Activated T-helper 1 cell treated with Interleukin-2 at 50 U/mL for 16 hours (primary cell): ENCODE data around the gene MAGED1.
A peak's percentile ranks its signal among the peaks of the same experiment; 100 is the strongest.

Experiments used
- DNase-seq: peaks from one replicate; pipeline ENCODE4 v3.0.0-alpha.2; 2020; ENCODE audit warnings: low read depth

The MAGED1 gene, protein sequence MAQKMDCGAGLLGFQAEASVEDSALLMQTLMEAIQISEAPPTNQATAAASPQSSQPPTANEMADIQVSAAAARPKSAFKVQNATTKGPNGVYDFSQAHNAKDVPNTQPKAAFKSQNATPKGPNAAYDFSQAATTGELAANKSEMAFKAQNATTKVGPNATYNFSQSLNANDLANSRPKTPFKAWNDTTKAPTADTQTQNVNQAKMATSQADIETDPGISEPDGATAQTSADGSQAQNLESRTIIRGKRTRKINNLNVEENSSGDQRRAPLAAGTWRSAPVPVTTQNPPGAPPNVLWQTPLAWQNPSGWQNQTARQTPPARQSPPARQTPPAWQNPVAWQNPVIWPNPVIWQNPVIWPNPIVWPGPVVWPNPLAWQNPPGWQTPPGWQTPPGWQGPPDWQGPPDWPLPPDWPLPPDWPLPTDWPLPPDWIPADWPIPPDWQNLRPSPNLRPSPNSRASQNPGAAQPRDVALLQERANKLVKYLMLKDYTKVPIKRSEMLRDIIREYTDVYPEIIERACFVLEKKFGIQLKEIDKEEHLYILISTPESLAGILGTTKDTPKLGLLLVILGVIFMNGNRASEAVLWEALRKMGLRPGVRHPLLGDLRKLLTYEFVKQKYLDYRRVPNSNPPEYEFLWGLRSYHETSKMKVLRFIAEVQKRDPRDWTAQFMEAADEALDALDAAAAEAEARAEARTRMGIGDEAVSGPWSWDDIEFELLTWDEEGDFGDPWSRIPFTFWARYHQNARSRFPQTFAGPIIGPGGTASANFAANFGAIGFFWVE

DNA sequence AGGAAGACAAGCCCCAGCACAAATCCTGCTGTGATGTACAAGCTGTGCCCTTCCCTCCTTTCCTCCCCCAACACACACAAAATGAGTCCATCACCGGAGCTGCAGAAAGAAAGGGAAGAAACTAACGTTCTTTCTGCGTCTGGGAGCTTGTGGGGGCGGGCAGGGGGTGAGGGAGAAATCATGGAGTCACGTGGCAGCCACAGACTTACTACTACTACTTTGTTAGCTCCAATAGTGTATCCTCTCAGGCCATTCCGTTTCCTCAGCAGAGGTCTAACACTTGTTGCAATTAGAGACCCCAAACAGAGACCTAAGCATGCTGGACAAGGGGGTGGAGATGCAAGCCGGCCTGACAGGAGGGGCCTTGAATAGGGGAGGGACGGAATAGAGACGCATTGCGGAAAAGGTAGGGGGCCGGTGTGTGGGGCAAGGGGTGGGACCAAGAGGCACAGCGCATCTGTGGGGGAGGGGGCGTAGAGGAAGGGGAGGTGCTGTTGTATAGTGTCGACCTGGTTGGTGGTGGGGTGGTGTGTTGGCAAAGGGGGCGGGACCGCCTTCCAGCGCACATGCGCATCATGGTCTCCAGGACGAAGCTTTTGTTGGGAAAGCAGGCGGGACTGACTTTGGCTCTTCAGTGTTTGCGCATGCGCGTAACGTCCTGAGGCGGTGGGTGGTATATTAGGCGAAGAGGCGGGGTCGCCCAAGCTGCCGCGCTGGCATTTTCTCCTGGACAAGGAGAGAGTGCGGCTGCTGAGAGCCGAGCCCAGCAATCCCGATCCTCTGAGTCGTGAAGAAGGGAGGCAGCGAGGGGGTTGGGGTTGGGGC is at the start of gene MAGED1:
TSS of gene MAGED1 (plus strand) at position 703 of the 825 bp plus-strand sequence. CDS start 682 bp downstream, outside the sequence.
- DNase-seq, result peak; percentile 46

DNA sequence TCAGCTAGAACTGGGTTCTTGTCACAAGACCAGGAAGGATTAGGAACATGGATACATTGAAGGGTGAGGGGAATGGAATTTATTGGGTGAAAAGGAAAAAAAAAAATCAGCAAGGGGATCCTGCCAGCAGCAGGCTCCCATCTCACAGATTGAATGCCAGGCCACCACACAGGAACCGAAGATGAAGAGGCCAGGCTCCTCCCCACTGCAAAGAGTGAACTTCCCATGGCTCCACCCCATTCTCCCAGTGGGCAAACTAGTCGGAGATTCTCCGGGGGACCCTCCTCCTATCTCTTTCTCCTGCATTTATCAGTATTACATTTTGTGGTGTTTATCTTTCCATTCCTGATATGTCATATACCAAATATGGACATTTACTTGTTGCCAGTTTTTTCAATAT is 46.0 kb upstream of the MAGED1 start:
- DNase-seq, result no peak

DNA sequence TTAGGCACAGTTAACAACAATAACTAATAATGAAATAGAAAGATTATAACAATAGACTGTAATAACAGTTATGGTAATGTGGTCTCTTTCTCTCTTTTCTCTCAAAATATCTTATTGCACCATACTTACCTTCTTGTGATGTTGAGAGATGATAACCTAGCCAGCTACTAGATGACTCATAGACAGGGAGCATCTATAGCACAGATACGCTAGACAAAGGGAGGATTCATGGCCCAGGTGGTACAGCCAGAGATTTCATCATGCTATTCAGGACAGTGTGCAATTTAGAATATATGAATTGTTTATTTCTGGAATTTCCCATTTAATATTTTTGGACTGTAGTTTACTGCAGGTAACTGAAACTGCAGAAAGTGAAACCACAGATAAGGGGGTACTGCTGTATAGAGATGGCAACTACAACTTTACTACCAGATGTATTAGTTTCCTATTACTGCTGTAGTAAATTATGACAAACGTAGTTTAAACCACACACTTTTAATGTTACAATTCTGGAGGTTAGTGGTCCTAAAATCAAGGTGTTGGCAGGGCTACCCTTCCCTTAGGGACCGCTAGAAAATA is 41.8 kb upstream of the MAGED1 start:
- DNase-seq, result no peak

DNA sequence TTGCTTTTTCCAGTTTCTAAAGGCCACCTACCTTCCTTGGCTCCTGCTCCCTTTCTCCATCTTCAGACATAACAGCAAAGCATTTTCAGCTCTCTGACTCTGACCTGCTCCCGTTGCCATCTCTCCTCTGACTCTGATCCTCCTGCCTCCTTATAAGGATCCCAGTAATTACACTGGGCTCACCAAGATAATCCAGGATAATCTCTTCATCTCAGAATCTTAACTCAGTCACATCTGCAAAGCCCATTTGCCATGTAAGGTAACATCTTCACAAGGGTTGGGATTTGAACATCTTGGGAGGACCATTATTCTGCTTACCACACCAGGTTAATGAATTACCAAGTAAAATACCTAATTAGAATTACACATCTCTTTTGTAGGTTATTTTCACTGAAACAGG is 41.3 kb upstream of the MAGED1 start:
- DNase-seq, result no peak

DNA sequence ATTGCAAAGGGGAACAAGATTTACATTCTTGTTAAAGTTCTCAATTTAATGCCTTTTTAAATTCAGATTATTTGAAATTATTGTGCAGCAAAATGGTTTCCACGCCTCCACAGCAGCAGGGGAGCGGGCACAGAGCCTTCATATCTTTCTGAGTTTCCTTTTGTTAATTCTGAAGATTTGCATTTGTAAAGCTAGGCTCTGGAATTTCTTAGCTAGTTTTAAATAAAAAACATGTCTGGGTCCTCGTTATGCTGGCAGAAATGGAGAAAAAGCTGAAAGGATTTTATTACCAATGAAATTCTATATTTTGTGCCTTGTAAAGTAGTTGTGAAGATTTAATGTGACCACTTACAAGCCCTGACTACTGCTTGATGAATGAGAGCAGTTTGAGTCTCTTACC is 40.8 kb upstream of the MAGED1 start:
- no peak for DNase-seq

DNA sequence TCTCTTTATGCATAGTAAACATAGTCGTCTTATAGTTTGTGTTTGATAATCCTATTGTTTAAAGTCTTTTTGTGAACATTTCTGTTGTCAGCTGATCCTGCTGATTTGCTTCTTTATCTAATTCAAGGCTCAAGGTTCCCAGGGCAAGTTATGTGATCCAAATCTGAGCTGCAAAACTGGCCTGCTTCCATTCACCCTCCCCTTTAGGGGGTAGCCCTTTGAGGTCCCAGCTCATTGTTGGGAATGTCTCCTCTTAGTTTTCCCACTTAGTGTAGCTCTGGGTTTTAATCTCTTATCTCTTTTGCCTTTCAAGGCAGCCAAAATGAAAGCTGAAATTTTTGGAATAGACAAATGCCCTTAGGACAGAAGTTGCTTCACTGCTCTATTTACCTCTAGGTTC is 40.2 kb upstream of the MAGED1 start:
- no peak for DNase-seq

DNA sequence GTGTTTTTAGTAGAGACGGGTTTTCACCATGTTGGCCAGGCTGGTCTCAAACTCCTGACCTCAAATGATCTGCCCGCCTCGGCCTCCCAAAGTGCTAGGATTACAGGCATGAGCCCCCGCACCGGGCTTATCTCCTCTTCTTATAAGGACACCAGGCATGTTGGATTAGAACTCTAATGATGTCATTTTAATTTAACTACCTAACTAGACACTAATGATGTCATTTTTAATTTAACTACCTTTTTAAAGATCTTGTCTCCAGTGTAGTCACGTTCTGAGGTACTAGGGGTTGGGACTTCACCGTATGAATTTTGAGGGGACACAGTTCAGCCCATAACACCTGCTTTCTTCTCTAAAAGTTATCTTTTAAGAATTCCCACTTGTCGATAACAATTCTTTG is 37.7 kb upstream of the MAGED1 start:
- no peak for DNase-seq

DNA sequence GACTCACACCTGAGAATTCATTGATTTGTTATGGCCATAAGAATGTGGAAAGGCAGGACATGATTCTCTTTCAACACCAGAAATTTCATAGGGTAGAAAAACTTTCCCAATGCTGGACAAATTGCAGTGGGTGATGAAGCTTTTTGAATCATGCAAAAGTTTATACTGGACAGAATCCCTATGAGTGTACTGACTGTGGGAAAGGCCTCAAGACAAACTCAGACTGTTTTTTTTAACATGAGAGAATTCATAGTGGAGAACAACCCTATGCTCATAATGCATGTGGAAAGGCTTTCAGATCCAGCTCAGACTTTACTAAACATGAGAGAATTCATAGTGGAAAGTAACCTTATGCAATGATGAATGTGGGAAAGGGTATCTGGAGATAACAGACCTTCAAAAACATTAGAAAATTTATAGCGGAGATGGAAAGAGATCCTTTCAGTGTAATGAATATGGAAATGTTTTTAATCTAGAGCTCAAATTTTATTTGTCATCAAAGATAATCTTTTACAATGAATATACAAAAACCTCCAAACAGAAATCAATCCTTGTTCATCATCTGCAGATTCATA is 36.2 kb upstream of the MAGED1 start:
- DNase-seq, result no peak

DNA sequence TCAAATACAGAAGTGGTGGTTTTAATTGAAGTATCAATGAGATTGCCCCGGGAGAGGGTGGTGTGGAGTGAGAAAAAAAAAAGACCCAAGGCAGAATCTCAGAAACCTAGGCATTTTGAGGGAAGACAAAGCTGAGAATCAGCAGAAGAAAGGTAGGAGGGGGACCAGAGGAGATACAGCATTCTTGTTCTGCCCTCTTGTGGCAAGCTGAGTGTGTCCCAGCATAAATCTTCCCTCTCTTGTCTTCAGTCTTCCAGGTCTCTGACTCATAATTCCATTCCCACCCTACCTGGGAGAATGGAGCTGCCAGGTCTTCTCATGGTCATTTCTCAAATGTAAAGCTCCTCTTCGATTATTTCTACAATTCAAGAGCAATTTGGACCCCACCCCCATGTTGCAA is 32.7 kb upstream of the MAGED1 start:
- no peak for DNase-seq

DNA sequence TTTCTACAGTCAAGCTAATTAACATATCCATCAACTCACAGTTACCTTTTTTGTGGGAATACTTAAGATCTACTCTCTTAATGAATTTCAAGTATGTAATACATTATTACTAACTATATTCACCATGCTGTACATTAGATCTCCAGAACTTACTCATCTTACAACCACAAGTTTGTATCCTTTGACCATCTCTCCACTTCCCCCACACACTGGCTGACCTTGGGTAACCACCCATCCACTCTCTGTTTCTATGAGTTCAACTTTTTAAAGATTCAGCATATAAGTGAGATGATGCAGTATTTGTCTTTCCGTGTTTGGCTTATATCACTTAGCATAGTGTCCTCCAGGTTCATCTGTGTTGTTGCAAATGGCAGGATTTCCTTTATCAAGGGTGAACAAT is 30.5 kb upstream of the MAGED1 start:
- no peak for DNase-seq

DNA sequence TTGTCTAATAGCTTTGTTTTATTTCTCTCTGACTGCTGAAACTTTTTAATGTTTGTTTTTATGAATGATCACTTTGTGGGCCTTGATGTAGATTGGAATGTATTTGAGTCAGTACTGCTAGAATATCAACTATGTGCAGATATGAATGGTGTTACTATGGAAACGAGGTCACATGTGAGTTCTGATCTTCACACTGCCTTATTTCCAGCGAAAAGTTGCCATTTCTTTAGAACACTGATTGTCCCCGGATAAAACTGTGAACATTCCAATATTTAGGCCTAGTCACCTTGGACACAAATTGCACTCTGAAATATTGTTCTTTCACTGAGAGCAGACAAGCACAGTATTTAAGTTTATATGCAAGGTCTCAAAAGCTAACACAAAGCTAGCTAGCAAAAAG is 27.2 kb upstream of the MAGED1 start:
- DNase-seq, result no peak

DNA sequence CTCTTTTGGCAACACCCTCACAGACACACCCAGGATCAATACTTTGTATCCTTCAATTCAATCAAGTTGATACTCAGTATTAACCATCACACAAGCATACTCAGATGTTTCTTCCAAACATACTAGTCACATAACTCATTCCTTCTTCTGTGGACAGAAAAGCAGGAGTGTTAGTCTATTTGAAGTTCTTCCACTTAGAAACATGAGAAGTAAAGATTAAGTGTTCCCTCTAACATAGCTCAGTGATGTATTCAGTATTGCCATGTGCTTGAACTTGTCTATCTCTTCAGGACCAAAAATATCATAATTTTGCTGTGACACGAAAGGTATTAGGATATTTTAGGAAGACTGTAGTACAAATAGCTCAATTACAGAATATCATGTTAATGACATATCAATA is 25.8 kb upstream of the MAGED1 start:
- no peak for DNase-seq

DNA sequence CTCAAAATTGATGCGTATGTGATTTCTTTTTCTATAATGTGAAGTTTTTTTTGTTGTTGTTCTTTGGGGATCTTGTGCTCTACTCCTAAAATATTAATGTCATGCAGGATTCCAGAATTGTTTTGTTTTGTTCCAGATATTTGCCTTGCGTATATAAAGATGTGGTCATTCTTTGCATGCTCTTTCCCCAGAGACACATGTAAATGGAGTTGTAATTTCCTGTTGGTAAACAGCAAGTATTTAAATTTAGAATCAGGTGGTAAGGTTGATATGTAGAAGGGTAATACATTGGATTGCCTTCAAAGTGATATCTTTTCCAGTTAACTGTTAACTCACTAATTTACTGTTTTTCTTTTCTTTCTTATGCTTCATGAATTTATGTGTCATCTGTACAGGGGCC is 23.1 kb upstream of the MAGED1 start:
- DNase-seq, result no peak

DNA sequence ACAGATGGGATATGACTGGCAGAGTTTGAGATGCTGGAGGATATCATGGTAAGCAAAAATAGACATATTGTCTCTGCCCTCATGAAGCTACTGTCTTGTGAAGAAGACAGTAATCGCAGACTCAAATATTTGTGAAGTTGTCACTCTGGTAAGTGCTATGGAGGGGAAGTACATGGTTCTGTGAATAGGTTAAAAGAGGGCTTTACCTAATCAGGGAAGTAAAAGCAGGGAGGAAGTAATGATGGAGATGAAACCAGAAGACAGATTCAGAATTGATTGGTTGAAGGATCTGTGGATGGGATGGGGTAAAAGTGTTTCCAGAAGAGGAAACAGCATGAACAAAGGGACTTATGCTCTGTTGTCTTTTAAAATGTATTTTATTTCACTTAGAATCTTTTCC is 19.3 kb upstream of the MAGED1 start:
- DNase-seq, result no peak

DNA sequence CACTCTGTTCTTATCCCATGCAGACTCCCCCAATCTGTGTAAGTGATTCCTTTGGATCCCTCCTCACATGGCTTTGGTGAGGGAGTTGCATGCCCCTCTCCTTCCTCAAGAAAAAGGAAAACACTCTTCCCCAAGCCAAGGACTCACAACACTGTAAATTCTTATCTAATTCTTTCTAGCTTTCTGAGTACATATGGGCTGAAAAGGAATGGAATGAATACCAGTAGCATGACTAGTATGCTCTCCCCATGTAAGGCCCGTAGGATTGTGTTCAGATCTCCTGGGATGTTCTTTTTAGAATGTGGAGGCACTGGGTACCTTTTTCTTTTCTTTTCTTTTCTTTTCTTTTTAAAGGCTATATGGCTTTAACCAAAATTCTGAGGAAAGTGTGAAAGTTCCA is 17.0 kb upstream of the MAGED1 start:
- DNase-seq, result no peak

DNA sequence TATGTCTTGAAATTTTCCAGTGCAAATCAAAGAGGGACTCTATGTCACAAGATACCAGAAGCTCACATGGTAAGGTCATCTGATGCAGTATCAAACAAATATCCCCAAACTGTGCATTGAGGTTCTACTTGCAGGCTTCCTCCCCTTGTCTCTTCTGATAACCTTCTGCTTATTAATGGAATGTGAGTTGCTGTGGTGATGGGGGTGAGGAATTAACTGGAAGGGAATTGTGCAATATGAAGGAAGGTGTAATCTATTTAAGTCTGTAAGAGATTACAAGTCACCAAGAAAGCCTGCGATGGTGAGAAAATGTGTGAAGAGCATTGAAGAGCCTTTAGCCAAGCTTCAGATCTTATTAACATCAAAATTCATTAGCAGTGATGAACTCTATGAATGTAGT is 15.4 kb upstream of the MAGED1 start:
- DNase-seq, result no peak

DNA sequence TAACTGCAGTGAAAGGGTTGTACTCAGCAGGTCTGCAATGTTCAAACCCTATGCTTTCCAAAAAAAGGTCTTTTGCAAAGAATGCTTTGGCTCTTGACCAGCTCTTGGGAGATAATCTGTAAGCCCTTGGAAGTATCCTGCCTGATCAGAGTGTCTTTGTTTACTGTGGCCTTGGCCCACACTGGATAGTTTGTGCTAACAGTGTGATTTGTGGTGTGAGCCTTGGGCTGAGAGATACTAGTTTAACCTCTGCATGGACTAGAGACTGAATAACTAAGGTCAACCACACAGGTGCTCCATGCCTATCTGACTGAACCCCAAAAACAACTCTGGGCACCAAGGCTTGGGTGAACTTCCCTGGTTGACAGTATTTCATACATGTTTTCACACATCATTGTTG is 3.6 kb upstream of the MAGED1 start:
- DNase-seq, result no peak

DNA sequence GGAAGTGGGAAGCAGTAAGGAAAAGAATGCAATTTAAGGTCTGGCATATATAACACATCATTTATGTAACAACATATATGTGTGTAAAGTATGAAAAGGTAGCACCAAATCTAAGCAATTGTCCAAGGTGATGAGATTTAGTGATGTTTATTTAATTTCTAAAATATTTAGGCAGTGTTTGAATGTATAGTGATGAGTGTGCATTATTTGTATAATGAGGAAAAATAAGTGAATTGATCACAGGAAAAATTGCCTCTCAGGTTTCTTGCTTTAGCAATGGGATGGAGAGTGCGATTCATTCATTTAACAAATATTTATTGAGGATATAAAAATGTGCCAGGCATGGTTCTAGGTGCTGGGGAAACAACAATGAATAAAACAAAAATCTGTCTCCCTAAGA is 2.2 kb upstream of the MAGED1 start:
- no peak for DNase-seq

DNA sequence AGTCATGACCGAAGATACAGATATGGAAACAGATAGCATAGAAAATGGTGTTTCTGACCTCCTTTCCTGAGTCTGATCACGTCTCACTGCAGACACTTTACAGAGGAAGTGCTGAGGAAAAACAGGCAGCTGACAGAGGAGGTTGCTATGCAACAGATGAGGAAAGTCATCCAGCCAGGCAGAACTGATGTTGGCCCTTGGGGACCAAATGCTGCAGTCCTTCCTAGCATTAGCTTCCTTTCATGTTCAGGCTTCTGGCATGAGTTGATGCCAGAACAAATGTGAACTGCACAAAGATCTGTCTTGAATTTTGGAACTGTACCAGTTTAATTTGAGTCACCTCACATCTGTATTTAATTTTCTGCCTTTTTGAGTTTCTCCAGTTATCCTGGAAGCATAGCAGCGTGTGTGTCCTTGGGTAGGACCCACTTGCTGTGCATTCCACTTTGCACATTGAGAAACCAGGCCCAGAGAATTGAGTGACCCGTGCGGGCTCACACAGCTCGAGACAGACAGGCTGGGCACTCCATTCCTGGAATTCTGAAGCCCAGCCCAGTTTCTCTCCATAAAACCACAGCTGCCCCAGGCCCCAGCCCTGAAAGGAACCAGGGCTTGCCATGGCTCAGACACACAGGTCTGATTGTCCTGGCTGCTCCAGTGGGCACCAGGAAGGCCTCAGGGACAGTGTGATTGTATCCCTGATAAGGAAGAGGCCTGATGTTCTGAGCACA is 1.4 kb upstream of the MAGED1 start:
- no peak for DNase-seq

DNA sequence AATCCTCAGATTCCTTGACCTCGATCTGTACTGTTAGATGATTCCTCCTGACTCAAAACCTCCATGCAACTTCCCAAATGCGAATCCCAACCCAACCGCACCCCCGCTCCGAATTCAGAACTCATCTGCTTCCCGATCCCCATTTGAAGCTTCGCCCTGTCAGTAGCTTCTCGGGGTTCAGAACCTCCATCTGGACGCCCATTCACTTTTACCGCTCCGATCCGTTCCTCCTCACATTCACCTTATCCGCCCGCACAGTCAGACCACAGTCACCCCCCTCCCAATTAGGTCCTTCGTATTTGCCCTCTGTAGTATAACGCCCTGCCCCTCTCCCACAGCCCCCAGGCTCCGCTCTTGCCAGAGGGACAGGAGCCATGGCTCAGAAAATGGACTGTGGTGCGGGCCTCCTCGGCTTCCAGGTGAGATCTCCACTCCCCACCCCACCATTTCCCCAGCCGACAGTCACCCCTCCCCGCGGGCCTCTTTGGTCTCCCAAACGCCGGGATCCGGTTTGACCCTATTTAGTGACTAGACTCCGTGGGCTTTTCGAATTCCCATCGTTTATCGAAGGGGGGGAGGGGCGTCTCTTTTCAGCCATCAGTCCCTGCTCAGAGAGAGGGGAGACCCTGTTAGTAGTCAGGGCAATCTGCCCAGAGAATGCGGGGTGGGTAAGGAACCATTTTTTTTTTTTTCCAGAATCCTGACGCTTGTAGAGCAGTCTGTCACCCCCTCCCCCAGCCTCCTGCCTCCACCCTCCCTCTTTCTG is 691 bp downstream of the MAGED1 start:
- DNase-seq, result no peak
